ENCODE data around the gene LAMC1.

The LAMC1 gene

DNA sequence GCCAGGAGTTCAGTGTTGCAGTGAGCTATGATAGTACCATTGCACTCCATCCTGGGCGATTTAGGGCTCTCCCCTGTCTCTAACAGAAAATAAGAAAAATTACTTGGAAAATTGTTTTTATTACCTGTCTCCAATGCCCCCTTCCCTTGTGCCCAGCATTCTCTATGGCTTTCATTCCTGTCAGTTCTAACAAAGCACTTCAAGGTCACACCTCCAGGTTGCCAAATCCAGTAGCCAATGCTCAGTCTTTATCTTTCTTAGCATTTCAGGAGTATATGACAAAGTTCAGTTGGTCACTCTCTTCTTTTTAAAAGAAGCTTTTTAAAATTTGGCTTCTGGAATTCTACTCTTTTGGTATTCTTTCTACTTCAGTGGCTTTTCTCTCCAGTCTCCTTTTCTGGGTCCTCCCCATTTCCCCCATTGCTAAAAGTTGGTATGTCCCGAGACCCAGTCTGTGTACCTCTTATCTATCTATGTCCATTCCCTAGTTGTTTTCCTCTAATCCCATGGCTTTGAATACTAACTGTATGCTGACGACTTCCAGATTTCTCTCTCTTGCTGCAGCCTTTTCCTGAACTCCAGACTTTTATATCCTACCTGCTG, 69.9 kb downstream of the LAMC1 start:
- TF ChIP-seq, protein P1, sequence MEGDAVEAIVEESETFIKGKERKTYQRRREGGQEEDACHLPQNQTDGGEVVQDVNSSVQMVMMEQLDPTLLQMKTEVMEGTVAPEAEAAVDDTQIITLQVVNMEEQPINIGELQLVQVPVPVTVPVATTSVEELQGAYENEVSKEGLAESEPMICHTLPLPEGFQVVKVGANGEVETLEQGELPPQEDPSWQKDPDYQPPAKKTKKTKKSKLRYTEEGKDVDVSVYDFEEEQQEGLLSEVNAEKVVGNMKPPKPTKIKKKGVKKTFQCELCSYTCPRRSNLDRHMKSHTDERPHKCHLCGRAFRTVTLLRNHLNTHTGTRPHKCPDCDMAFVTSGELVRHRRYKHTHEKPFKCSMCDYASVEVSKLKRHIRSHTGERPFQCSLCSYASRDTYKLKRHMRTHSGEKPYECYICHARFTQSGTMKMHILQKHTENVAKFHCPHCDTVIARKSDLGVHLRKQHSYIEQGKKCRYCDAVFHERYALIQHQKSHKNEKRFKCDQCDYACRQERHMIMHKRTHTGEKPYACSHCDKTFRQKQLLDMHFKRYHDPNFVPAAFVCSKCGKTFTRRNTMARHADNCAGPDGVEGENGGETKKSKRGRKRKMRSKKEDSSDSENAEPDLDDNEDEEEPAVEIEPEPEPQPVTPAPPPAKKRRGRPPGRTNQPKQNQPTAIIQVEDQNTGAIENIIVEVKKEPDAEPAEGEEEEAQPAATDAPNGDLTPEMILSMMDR (IDR thresholded peaks at IDR 0.05; ENCODE audit: insufficient read depth, low read length, poor library complexity, severe bottlenecking) = no peak
- no peak for TF ChIP-seq EZH2phosphoT487 (conservative IDR thresholded peaks at IDR 0.05; ENCODE audit: low read length)
- H3K9me2 ChIP-seq (replicated peaks; ENCODE audit: insufficient read depth, low read length) = no peaks in the 10 kb centered on the region
- no peak overlapping the region for H3K9ac ChIP-seq (ENCODE audit: low read length)
- H3K4me3 ChIP-seq (ENCODE audit: insufficient read depth, low read length, poor library complexity, severe bottlenecking) = no peak overlapping the region
- peaks cover 14% of the 10 kb centered on the region; the same call in 1 of the 2 replicates for H4K20me1 ChIP-seq (ENCODE audit: low read depth, low read length)
- no peaks in the 10 kb centered on the region for H3K36me3 ChIP-seq (ENCODE audit: low read length)
- H2AFZ ChIP-seq (ENCODE audit: low read depth, low read length, severe bottlenecking) = no peak overlapping the region
- no peaks in the 10 kb centered on the region for H3K27me3 ChIP-seq (ENCODE audit: low read length)
- no peaks in the 10 kb centered on the region for H3K9me3 ChIP-seq (ENCODE audit: insufficient read depth, low read length)
- no peaks in the 10 kb centered on the region for H3K79me2 ChIP-seq (ENCODE audit: insufficient read depth, low read length)
- no peaks in the 10 kb centered on the region for H3F3A ChIP-seq (ENCODE audit: insufficient read depth)
- H3K4me2 ChIP-seq (ENCODE audit: low read depth, low read length, poor library complexity, severe bottlenecking) = no peak overlapping the region
- H3K27ac ChIP-seq (ENCODE audit: low read depth, low read length) = no peak overlapping the region

DNA sequence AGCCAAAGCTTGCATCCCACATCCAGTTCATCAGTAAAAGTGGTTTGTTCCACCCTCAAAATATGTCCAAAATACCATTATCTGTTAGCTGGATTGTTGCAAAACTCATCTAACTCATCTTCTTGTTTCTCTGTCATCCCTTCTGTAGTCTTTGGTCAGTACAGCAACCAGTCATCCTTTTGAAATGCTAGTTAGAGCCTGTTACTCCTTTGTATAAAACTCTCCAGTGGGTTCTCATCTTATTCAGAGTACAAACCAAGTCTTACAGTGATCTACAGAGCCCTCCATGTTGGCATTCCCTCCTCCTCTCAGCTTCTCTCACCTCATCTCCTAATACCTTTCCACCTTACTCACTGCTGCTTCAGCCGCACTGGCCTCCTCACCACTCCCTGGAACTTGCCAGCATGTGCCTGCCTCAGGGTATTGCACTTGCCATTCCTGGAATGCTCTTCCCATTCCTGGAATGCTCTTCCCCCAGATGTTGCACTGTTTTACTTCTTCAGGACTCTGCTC, 70.6 kb downstream of the LAMC1 start:
- Histone ChIP-seq H3K79me2 (ENCODE audit: insufficient read depth, low read length) (no peaks in the 10 kb centered on the region), H3K4me3 (ENCODE audit: insufficient read depth, low read length, poor library complexity, severe bottlenecking) (no peak overlapping the region), H3K27ac (ENCODE audit: low read depth, low read length) (no peak overlapping the region), H3K9me3 (ENCODE audit: insufficient read depth, low read length) (no peaks in the 10 kb centered on the region), H3K9me2 (replicated peaks; ENCODE audit: insufficient read depth, low read length) (no peaks in the 10 kb centered on the region), H4K20me1 (ENCODE audit: low read depth, low read length) (peaks cover 14% of the 10 kb centered on the region; the same call in 1 of the 2 replicates), H3K9ac (ENCODE audit: low read length) (no peak overlapping the region), H2AFZ (ENCODE audit: low read depth, low read length, severe bottlenecking) (no peak overlapping the region), H3K4me2 (ENCODE audit: low read depth, low read length, poor library complexity, severe bottlenecking) (no peak overlapping the region), H3K36me3 (ENCODE audit: low read length) (no peaks in the 10 kb centered on the region), H3F3A (ENCODE audit: insufficient read depth) (no peaks in the 10 kb centered on the region), H3K27me3 (ENCODE audit: low read length) (no peaks in the 10 kb centered on the region)
- TF ChIP-seq, protein P1 (IDR thresholded peaks at IDR 0.05; ENCODE audit: insufficient read depth, low read length, poor library complexity, severe bottlenecking) = no peak
- TF ChIP-seq EZH2phosphoT487 (conservative IDR thresholded peaks at IDR 0.05; ENCODE audit: low read length) = no peak

DNA sequence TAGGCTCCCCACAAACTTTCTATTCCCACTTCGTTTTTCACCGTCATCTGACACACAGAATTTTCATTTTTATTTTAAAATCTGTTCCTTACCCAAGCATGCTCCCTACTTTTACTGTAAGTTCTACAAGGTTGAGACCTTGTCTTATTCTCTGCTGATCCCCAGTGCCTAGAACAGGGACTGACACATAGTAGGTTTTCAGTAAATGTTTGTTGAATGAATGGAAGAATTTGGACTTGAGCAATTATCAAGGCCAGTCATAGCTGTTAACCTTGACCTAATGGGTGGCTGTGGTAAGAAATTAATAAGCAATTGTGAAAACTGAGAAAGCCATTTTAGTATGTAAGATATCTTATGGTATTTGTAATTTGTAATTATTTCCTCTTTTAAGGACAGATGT, 71.1 kb downstream of the LAMC1 start:
- no peak overlapping the region for H3K9ac ChIP-seq (ENCODE audit: low read length)
- H3K36me3 ChIP-seq (ENCODE audit: low read length) = no peaks in the 10 kb centered on the region
- H3K27me3 ChIP-seq (ENCODE audit: low read length) = no peaks in the 10 kb centered on the region
- H2AFZ ChIP-seq (ENCODE audit: low read depth, low read length, severe bottlenecking) = no peak overlapping the region
- H4K20me1 ChIP-seq (ENCODE audit: low read depth, low read length) = peaks cover 14% of the 10 kb centered on the region; the same call in 1 of the 2 replicates
- no peaks in the 10 kb centered on the region for H3K9me2 ChIP-seq (replicated peaks; ENCODE audit: insufficient read depth, low read length)
- H3F3A ChIP-seq (ENCODE audit: insufficient read depth) = no peaks in the 10 kb centered on the region
- no peak overlapping the region for H3K27ac ChIP-seq (ENCODE audit: low read depth, low read length)
- TF ChIP-seq EZH2phosphoT487 (conservative IDR thresholded peaks at IDR 0.05; ENCODE audit: low read length) = no peak
- TF ChIP-seq, protein P1 (IDR thresholded peaks at IDR 0.05; ENCODE audit: insufficient read depth, low read length, poor library complexity, severe bottlenecking) = no peak
- H3K79me2 ChIP-seq (ENCODE audit: insufficient read depth, low read length) = no peaks in the 10 kb centered on the region
- H3K4me3 ChIP-seq (ENCODE audit: insufficient read depth, low read length, poor library complexity, severe bottlenecking) = no peak overlapping the region
- H3K4me2 ChIP-seq (ENCODE audit: low read depth, low read length, poor library complexity, severe bottlenecking) = no peak overlapping the region
- H3K9me3 ChIP-seq (ENCODE audit: insufficient read depth, low read length) = no peaks in the 10 kb centered on the region
